GM18951 (cell line): ENCODE measurements around the gene PRIMPOL.

Experiments used
- POLR2A ChIP-seq: IDR thresholded peaks from 4 replicates; pipeline ENCODE4 v1.6.1; 2011; ENCODE audit warnings: mild to moderate bottlenecking; ENCODE audit not compliant: insufficient read length, insufficient read depth; ENCODE audit errors: extremely low read depth
- in situ Hi-C: fragments of 300-500 bp; cut with MboI; formaldehyde crosslinking; loops from one replicate; pipeline ENCODE4 v1.12.0; 2022; ENCODE audit warnings: low sequenced_read_pairs, mixed read lengths, inconsistent platforms; ENCODE audit not compliant: unreplicated experiment

PRIMPOL gene

DNA sequence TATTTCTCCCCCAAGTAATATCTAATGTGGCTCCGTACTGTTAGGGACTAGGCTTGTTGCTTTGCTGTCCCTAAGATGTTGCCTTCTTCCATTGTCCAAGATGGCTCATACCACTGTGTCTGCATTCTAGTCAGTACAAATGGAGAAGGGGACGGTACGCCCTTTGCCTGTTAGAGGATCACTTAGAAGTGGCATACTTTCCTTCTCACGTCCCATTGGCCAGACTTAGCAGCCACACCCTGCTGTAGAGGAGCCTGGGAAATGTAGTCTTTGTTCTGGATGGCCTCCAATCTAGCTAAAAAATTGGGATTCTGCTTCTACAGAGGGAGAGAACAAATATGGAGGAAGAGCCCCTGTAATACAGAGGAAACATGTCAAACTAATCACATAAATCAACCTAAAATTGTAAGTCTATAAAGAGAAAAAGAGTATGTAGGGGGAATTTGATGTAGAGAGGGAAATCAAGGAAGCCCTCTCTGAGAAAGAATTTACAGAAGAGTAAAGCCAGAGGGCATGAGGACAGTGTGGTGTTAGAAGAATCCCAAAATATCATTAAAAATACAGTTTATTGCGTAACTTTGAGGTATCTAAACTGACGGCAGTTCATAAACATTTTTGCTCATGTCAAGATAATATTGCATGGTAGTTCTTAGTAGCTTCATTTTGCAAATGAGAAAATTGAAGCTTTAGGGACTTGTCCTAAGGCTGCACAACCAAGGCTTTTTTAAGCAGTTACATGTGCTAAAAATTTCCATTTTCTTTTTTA lies 15.1 kb downstream of the PRIMPOL start:
- in situ Hi-C loops: no loop called here
- TF ChIP-seq POLR2A: no peak

DNA sequence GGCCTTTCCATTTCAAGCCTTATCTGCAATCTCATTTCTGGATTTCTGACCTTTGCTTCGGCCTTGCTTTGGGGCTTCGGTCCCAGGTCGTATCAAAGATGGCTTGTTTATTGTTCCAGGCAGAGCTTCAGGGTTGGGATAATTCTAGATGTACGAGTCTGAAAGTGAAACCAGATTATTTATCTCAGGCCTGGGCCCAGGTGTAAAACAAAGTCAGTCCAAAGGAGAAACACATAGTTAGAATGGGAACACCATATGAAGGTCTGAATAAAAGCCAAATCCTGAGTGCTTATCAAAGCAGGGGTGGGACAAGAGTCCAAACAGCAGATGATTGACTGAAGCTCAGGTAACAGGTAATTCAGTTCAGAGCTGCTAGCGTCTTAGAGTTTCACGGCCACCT lies 17.1 kb downstream of the PRIMPOL start:
- TF ChIP-seq POLR2A: no peak
- in situ Hi-C loops: no loop called here

DNA sequence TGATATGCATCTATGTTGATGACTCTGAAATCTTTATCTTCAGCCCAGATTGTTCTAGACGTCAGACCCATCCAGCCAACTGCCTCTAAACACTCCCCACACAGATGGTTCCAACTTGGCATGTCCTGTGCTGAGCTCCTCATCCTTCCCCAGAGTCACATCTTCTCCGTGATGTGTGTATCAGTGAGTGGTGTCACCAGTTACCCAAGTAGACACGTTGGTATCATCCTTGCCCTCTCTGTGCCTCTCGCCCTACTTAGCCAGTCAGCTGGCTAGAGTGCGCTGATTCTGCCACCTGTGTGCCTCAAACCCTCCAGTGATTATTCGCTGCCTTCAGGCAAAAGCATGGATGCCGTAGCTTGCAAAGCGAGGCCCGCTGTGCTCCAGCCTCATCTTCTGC lies 18.6 kb downstream of the PRIMPOL start:
- in situ Hi-C loops: no loop called here
- TF ChIP-seq POLR2A: no peak

DNA sequence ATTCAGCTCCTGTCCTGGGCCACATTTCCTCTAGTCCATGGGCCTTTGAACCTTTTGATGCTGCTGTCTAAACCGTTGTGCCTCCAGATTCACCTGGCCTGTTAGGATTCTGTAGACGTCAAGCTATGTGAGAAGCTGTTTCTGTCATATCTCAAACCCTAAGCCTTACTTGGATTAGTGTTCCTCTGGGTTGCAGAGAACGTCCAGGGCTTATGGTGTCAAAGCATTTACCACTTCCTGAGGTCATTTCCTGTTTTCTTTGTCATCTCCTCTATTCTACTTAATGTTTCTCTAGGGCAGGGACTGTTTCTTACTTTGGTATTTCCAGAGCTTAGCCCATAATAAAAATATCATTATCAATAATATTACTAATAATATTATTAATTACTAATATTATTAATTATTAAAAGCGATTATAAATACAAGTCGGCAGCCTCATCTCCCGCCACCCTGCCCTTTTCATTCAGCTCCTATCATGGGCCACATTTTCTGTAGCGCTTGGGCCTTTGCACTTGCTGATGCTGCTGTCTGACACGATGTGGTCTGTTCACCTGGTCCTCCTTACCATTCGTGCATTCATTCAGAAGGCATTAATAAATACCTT lies 19.1 kb downstream of the PRIMPOL start:
- in situ Hi-C loops: no loop called here
- no peak for TF ChIP-seq POLR2A

DNA sequence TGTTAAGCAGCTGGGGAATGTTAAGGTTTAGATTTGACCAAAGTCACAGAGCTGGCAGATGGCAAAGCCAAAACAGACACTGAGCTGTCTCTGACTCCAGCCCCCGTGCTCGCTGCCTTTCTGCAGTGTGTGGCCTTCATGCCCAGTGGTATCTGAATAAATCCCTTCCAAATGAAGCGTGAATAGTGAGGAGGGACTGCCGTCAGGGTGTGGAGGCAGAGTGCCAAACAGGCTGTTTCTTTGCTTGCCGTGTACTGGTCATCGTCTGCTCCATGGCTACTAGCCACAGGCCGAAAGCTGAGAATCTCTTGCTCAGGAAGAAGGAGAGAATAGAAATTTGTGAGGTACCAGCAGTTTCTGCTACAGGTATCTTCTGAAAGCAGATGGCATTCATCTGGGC lies 19.7 kb downstream of the PRIMPOL start:
- no peak for TF ChIP-seq POLR2A
- in situ Hi-C loops: no loop called here

DNA sequence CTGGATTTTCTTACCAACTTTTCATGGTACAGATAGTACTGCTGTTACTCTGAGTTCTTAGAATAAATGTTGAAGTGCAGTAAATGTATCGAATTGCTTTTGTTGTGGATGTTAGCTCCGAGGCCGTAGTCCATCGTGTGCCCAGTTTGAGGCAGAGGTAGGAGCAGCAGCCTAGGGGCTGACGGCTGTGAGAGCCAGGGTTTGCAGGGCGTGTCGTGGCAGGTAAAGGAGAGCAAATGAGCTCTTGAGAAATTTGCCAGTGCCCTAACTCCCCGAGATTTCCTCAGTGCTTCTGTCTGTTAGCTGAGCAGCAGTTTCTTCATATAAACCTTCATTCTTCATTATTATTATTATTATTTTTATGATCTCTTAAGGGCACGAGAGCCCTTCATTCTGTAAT lies 21.6 kb downstream of the PRIMPOL start:
- in situ Hi-C loops: no loop called here
- TF ChIP-seq POLR2A: no peak

DNA sequence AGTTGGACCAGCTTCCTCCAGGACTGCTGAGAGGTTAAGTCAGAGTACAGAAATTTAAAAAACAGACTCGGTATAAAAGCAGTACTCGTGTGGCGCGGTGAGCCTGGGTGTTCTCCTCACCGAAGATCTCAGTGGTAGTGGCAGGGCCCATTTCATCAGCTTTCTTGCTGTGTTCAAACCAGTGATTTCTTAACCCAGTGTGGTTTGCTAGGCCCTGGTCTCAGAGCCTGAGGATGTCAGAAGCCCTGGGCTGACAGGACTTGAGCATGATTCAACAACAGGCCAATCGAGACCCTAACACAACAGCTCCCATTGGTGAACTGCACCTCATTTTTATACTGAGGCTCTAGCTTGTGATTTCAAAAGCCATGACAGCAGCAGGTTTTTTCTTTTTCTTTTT lies 23.2 kb downstream of the PRIMPOL start:
- in situ Hi-C loops: no loop called here

DNA sequence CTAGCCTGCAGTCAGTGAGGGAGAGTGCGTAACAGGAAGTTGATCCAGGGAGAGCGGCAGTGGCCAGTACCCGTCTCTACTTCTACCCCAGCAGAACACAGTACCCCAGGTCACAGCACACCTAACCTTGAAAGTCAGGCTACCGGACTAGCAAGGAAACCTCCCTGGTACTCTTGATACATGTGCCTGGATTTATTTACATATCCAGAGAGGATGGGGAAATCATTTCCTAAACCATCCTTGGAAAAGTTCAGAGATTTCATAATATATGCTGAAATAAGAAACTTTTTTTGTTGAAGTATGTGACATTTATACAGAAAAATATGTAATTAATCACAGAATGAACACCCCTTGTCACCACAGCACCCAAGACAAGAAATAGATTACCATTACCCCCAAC lies 24.5 kb downstream of the PRIMPOL start:
- in situ Hi-C loops: no loop called here
- TF ChIP-seq POLR2A: no peak

More for the DNA sequence above, 23.2 kb downstream of the PRIMPOL start:
- no peak for TF ChIP-seq POLR2A

DNA sequence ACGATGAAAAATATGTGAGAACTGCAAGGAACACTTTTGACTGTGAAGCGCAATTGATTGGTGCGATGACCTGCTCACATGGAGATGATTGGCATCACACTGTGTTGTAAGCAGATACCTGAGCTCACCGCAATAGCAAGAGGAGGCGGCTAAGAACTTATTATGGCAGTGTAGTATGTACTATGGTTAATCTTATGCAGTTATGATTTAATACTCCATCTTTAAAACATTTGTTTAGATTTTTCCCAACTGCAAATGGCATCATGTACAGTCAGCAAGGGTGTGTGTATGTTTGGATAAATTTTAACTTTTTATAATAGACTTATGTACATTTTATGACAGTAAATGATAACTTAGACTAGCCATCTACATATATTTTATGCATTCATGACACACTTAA lies 25.5 kb downstream of the PRIMPOL start:
- in situ Hi-C loops: no loop called here

DNA sequence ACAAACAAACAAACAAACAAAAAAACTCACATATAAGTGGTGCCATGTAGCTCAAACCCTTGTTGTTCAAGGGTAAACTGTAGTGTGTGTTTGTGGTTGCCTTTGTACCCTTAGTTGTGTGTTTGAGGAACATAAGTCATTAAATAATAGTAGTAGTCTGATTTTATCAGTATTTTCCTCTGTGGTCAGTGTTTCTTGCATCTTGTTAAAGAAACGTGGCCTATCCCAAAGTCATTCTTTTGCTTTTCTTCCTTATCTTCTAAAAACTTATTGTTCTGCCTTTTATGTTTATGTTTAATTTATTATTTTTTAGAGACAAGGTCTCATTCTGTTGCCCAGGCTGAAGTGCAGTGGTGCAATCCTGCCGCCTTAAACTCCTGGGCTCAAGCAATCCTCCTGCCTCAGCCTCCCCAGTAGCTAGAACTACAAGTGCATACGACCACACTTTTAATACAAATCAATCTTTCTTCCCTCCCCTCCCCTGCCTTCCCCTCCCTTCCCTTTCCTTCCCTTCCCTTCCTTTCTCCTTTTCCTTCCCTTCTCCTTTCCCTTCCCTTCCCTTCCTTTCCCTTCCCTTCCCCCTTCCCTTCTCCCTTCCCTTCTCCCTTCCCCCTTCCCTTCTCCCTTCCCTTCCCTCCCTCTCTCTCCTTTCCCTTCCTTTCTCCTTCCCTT lies 26.4 kb downstream of the PRIMPOL start:
- in situ Hi-C loops: no loop called here
- no peak for TF ChIP-seq POLR2A

More for the DNA sequence above, 25.5 kb downstream of the PRIMPOL start:
- no peak for TF ChIP-seq POLR2A

DNA sequence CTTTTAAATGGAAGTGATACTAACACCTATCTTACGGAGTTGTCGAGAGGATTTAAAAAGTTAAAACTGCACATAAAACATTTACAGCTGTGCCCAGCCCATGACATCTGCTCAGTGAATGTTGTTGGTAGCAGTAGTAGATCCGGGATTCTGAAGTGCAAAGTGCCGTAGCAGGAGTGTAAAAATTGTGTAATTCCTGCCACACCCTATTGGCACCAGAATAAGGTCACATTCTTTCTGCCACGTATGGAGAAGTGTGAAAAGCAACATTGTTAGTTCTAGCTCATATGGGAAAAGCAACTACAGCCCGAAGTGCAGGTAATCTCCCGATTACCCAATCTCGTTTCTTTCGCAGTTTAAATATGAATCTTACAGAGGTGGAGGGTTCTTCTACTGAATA lies 31.2 kb downstream of the PRIMPOL start:
- no peak for TF ChIP-seq POLR2A
- in situ Hi-C loops: no loop called here

DNA sequence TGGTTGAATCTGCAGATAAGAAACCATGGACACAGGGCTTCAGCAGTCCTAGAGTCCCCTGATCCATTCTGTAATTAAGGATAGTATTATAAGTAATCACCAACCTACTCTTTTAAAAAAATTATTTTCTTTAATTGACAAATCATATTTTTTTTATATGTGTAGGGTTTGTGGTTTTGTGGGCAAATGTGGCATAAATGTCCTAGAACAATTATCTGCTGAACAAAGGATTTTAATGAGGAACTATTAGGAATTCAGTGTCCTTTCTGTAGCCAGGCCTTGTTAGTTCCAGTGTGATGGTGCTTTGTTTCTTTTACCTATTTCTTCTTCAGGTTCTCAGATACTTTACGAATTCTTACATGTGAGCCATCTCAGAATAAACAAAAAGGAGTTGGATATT lies 32.4 kb downstream of the PRIMPOL start:
- no peak for TF ChIP-seq POLR2A
- in situ Hi-C loops: no loop called here

DNA sequence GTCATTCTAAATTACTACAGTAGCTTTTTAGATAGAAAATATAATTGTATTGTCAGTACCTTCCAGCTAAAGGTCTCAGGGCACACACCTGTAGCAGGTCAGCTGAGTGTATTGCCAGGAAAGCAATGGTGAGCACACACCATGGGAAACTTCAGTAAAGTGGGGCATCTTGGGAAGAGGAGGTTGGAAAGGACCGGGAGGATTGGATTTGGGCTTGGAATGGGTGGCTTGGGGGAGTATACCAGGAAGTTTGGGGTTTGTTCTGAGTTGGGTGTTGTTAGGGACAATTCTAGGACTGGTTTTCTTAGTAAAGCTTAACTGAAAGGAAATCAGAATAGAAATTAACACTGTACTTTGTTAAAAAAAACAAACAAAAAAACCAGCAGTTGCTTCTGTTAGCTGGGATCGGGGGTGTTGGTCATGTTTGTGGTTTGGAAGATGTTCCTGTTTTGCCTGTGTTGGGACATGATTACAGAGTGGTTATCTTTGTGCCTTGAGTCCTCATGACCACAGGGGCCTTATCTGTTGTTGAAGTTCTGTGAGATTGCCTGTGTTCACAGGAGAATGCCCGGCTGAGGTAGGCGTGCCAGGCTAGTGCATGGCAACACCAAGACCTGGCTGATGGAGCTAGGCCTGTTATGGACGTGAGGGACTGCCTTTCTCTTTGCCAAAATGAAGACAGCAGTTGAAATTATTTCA lies 35.1 kb downstream of the PRIMPOL start:
- in situ Hi-C loops: no loop called here
- TF ChIP-seq POLR2A: no peak
